Smooth muscle cell (in vitro differentiated cells): ENCODE measurements around the gene URB2. TPM values are rescaled to one million over a fixed set of nuclear protein-coding genes. Genes with fewer than 3 reads are reported as not detected.

Experiments
- DNase-seq: peaks from one replicate; lab custom pipeline; 2025; ENCODE audit not compliant: unreplicated experiment; lab: John Stamatoyannopoulos, UW
- H2AFZ ChIP-seq: fragments of 200-600 bp; sonication (generic); 2 replicates; pipeline ENCODE4 v1.6.0; 2016; ENCODE audit warnings: antibody characterized with exemption, low read depth, mild to moderate bottlenecking
- H3F3A ChIP-seq: fragments of 200-600 bp; sonication (generic); 2 replicates; pipeline ENCODE4 v1.6.0; 2017; ENCODE audit warnings: antibody characterized with exemption, low read depth
- H3K27ac ChIP-seq: fragments of 200-600 bp; sonication (generic); 2 replicates; pipeline ENCODE4 v1.5.1; 2016; ENCODE audit warnings: low read depth, mild to moderate bottlenecking
- H3K27me3 ChIP-seq: fragments of 200-600 bp; sonication (generic); 2 replicates; pipeline ENCODE4 v1.6.1; 2016; ENCODE audit warnings: low read depth, mild to moderate bottlenecking
- H3K36me3 ChIP-seq: fragments of 200-600 bp; sonication (generic); 2 replicates; pipeline ENCODE4 v1.5.1; 2016; ENCODE audit warnings: low read depth
- H3K4me1 ChIP-seq: fragments of 200-600 bp; sonication (generic); 2 replicates; pipeline ENCODE4 v1.5.1; 2016; ENCODE audit warnings: low read depth
- H3K4me2 ChIP-seq: fragments of 200-600 bp; sonication (generic); 2 replicates; pipeline ENCODE4 v1.6.0; 2016; ENCODE audit warnings: mild to moderate bottlenecking
- H3K4me3 ChIP-seq: fragments of 200-600 bp; sonication (generic); 2 replicates; pipeline ENCODE4 v1.5.1; 2016; ENCODE audit warnings: mild to moderate bottlenecking
- H3K79me2 ChIP-seq: fragments of 200-600 bp; sonication (generic); 2 replicates; pipeline ENCODE4 v1.6.0; 2016; ENCODE audit warnings: low read depth, mild to moderate bottlenecking
- H3K9ac ChIP-seq: fragments of 200-600 bp; sonication (generic); 2 replicates; pipeline ENCODE4 v1.6.0; 2016; ENCODE audit warnings: low read depth
- H3K9me3 ChIP-seq: fragments of 200-600 bp; sonication (generic); replicated peaks from 2 replicates; pipeline ENCODE4 v1.5.1; 2016; ENCODE audit warnings: low read depth
- H4K20me1 ChIP-seq: fragments of 200-600 bp; sonication (generic); 2 replicates; pipeline ENCODE4 v1.6.0; 2016; ENCODE audit warnings: low read depth
- WGBS: methylation state at CpG from one replicate; pipeline ENCODE4 v1.1.7; 2016; ENCODE audit warnings: low lambda C conversion rate; 5-methylcytosine and 5-hydroxymethylcytosine counted together
- polyA plus RNA-seq: library from polyadenylated mRNA; unstranded; fragments of >200 nt; fragmentation: Nextera tagmentation; extraction: Ambion mirVana; gene quantifications from 2 replicates; pipeline ENCODE4 v1.2.1, GENCODE V29; 2016
- total RNA-seq: library from RNA; depleted of rRNA; stranded (reverse); fragments of >200 nt; gene quantifications from 2 replicates; pipeline ENCODE4 v1.2.3, GENCODE V29; 2014
- TF ChIP-seq, protein P1 (sequence below): fragments of 200-600 bp; sonication (generic); IDR thresholded peaks from 2 replicates; pipeline ENCODE4 v1.5.1; 2017; ENCODE audit warnings: borderline replicate concordance, mild to moderate bottlenecking, antibody characterized with exemption; ENCODE audit not compliant: insufficient read depth, poor library complexity, severe bottlenecking

URB2 gene
- total and polyA plus RNA-seq, 2 experiments from 2014 or later: 1.9 to 4.2 TPM

DNA sequence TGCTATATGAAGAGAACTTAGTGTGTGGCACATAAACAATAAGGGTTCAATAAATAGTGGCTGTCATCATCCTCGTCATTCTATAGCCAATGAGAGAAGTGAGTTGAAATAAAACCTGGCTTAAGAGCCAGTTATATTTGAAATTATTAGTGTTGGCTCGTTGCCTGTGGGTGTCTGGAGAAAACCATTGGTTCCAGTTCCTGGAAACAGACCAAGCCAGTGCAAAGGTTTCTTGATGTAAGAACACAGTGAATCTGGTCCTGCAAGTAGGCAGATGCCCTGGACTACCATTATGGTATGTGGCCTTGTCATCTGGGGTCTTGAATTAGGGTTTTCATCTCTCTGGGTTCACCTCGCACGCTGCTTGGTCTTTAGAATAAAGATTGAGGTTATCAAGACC, 43.3 kb downstream of the URB2 start:
- H3K79me2 ChIP-seq: no peaks in the 10 kb centered on the region
- 89% methylated on average over 4 of the region's 4 CpGs for WGBS
- no peak for DNase-seq
- H3F3A ChIP-seq: no peaks in the 10 kb centered on the region
- TF ChIP-seq, protein P1, sequence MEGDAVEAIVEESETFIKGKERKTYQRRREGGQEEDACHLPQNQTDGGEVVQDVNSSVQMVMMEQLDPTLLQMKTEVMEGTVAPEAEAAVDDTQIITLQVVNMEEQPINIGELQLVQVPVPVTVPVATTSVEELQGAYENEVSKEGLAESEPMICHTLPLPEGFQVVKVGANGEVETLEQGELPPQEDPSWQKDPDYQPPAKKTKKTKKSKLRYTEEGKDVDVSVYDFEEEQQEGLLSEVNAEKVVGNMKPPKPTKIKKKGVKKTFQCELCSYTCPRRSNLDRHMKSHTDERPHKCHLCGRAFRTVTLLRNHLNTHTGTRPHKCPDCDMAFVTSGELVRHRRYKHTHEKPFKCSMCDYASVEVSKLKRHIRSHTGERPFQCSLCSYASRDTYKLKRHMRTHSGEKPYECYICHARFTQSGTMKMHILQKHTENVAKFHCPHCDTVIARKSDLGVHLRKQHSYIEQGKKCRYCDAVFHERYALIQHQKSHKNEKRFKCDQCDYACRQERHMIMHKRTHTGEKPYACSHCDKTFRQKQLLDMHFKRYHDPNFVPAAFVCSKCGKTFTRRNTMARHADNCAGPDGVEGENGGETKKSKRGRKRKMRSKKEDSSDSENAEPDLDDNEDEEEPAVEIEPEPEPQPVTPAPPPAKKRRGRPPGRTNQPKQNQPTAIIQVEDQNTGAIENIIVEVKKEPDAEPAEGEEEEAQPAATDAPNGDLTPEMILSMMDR: no peak
- H3K4me1 ChIP-seq: no peaks in the 10 kb centered on the region
- H3K4me2 ChIP-seq: no peak overlapping the region
- no peak overlapping the region for H3K27ac ChIP-seq
- H2AFZ ChIP-seq: no peak overlapping the region
- H3K9ac ChIP-seq: no peak overlapping the region
- H3K4me3 ChIP-seq: no peak overlapping the region
- H4K20me1 ChIP-seq: no peaks in the 10 kb centered on the region
- no peaks in the 10 kb centered on the region for H3K36me3 ChIP-seq
- H3K27me3 ChIP-seq: no peaks in the 10 kb centered on the region
- H3K9me3 ChIP-seq: no peaks in the 10 kb centered on the region

DNA sequence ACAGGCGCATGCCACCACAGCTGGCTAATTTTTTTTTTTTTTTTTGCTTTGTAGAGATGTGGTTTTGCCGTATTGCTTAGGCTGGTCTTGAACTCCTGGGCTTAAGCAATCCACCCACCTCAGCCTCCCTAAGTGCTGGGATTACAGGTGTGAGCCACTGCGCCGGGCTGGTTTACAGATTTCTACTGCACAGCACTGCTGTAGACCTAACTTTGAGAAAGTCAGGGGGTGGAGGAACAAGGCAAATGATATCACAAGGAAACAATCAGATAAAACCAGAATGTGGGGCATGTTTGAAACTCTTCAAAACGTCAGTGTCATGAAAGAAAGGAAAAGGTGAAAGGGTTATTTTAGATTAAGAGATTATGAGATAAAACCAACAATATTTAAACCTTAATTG, 45.3 kb downstream of the URB2 start:
- no peaks in the 10 kb centered on the region for H3K36me3 ChIP-seq
- no peak overlapping the region for H2AFZ ChIP-seq
- no peak overlapping the region for H3K4me2 ChIP-seq
- no peaks in the 10 kb centered on the region for H4K20me1 ChIP-seq
- H3K4me3 ChIP-seq: no peak overlapping the region
- H3K27me3 ChIP-seq: no peaks in the 10 kb centered on the region
- no peaks in the 10 kb centered on the region for H3K9me3 ChIP-seq
- no peak overlapping the region for H3K9ac ChIP-seq
- H3K79me2 ChIP-seq: no peaks in the 10 kb centered on the region
- 94% methylated on average over 5 of the region's 5 CpGs for WGBS
- H3F3A ChIP-seq: no peaks in the 10 kb centered on the region
- no peak overlapping the region for H3K27ac ChIP-seq
- no peak for DNase-seq
- H3K4me1 ChIP-seq: no peaks in the 10 kb centered on the region
- TF ChIP-seq, protein P1: no peak

DNA sequence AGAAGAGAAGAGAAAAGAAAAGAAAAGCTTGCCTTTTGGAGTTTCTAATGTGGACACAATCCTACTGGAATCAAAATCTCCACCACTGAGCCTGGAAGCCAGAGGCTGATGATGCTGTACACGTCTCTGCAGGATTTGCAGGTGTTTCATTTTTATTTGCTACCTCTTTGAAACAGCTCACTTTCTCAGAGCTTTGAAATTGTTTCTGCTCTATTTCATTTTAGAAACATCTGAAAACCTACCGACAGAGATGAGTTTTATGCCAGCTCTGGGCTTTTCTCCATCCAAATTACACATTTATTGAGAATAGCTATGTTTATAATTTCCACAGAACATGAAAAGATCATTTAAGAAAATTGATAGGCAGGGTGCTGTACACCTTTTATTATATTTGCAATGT, 46.2 kb downstream of the URB2 start:
- H3K4me2 ChIP-seq: no peak overlapping the region
- no peaks in the 10 kb centered on the region for H4K20me1 ChIP-seq
- no peaks in the 10 kb centered on the region for H3K27me3 ChIP-seq
- TF ChIP-seq, protein P1: no peak
- H3K9me3 ChIP-seq: no peaks in the 10 kb centered on the region
- H3K27ac ChIP-seq: no peak overlapping the region
- H3F3A ChIP-seq: no peaks in the 10 kb centered on the region
- no peaks in the 10 kb centered on the region for H3K79me2 ChIP-seq
- H3K36me3 ChIP-seq: no peaks in the 10 kb centered on the region
- no peak overlapping the region for H2AFZ ChIP-seq
- H3K4me3 ChIP-seq: no peak overlapping the region
- H3K4me1 ChIP-seq: no peaks in the 10 kb centered on the region
- H3K9ac ChIP-seq: no peak overlapping the region
- no peak for DNase-seq
- 98% methylated on average over 2 of the region's 2 CpGs for WGBS

DNA sequence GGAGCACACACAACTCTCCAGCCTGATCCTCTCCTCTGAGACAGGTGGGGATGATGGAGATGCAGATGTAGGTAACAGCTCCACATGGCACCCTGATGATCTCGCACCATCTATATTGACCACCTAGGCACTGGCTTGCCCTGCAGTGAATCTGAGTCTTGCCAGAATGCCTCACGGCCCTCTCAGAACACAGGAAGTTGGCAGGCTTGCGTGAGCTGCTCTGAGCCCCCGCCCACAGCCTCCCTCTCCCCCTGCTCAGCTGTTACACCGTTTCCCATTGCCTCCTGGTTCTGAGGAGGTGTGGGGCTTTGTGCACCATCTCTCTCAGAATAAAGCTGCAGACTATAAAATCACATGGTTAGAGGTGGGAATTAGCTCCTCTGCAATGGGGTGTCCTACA, 48.0 kb downstream of the URB2 start:
- Histone ChIP-seq H3K36me3 (no peaks in the 10 kb centered on the region), H3K27ac (no peak overlapping the region), H3K4me2 (no peak overlapping the region), H4K20me1 (no peaks in the 10 kb centered on the region), H3K9me3 (no peaks in the 10 kb centered on the region), H3K79me2 (no peaks in the 10 kb centered on the region), H3K4me3 (no peak overlapping the region), H3K9ac (no peak overlapping the region), H3F3A (no peaks in the 10 kb centered on the region), H2AFZ (no peak overlapping the region), H3K27me3 (no peaks in the 10 kb centered on the region), H3K4me1 (no peaks in the 10 kb centered on the region)
- DNase-seq: no peak
- TF ChIP-seq, protein P1: no peak
- 81% methylated on average over 5 of the region's 5 CpGs for WGBS
